HG03378 (cell line): ENCODE measurements around the gene DSG3.

Experiments
- ATAC-seq: cut with Tn5 transposase; IDR thresholded peaks from one replicate; pipeline ENCODE4 v1.9.1; 2021; ENCODE audit warnings: mild to moderate bottlenecking, moderate library complexity; ENCODE audit not compliant: unreplicated experiment

DSG3 gene, protein sequence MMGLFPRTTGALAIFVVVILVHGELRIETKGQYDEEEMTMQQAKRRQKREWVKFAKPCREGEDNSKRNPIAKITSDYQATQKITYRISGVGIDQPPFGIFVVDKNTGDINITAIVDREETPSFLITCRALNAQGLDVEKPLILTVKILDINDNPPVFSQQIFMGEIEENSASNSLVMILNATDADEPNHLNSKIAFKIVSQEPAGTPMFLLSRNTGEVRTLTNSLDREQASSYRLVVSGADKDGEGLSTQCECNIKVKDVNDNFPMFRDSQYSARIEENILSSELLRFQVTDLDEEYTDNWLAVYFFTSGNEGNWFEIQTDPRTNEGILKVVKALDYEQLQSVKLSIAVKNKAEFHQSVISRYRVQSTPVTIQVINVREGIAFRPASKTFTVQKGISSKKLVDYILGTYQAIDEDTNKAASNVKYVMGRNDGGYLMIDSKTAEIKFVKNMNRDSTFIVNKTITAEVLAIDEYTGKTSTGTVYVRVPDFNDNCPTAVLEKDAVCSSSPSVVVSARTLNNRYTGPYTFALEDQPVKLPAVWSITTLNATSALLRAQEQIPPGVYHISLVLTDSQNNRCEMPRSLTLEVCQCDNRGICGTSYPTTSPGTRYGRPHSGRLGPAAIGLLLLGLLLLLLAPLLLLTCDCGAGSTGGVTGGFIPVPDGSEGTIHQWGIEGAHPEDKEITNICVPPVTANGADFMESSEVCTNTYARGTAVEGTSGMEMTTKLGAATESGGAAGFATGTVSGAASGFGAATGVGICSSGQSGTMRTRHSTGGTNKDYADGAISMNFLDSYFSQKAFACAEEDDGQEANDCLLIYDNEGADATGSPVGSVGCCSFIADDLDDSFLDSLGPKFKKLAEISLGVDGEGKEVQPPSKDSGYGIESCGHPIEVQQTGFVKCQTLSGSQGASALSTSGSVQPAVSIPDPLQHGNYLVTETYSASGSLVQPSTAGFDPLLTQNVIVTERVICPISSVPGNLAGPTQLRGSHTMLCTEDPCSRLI

DNA sequence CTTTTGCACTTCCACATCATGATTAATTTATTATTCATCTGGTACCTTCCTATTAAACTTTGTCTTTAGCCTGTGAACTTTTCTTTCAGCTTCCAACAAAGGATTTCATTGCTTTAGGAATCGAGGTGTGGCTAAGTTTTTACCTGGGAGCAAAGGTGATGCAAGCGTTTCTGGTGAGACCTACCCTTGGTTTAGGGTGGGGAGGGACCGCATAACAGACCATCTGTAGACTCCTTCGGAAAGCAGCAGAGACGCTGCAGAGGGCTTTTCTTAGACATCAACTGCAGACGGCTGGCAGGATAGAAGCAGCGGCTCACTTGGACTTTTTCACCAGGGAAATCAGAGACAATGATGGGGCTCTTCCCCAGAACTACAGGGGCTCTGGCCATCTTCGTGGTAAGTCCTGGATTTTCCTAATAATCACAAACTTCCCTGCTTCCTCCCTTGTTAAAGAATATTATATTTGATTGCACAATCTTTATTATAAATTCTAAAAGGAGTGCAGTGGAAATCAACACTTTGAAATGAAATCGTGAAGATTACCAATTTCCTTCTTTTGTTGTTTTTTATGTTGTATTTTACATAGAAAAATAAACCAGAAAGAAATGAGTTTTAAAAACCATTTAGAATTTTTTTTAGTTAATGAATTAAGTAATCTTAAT is at the start of gene DSG3:
DSG3 (plus strand) TSS at position 212 of the 662 bp plus-strand sequence; CDS start at position 349, 137 bp downstream.
- ATAC-seq = no peak

DNA sequence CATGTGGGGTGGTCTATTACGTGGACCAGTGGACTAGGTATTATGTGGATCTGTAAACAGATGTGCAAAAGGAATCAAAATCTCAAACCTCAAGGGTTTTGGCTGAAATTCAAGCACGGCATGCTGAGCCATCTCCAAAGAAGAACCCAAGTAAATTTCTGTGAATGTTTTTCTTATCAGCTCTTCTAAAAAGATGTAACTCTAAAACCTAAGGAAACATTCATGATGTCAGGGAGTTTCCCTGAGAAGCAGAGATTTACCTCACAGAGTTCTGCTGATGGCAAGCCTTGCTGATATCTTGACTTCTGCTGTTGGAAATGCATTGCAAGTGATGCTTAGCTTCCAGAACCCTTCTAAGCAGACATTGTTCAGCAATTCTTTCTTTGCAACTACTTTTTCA is 49.4 kb upstream of the DSG3 start:
- no peak for ATAC-seq

DNA sequence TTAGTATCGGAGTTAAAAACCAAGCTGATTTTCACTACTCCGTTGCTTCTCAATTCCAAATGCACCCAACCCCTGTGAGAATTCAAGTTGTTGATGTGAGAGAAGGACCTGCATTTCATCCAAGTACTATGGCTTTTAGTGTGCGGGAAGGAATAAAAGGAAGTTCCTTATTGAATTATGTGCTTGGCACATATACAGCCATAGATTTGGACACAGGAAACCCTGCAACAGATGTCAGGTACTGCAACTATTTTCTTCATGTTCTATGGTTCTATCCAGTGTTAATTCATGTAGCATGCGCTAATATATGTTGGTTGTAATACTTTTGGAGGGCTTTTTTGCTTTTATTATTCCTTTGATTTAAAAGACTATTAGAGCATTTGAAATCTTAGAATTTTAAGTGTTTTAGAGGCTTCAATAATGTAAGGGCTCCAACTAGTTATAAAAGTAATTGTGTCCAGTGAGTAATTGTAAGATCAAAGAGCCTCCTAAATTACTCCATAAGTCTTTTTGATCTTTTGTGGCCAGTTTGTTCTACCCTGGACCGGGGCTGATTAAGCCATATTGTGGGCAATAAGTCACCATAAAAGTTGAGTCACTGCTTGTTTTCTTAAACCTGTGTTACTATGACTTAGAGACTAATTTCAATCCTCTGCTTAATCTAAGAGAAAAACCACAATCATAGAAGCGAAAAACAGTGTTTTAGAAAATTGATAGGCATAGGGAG is 48.1 kb upstream of the DSG3 start:
- ATAC-seq = no peak

DNA sequence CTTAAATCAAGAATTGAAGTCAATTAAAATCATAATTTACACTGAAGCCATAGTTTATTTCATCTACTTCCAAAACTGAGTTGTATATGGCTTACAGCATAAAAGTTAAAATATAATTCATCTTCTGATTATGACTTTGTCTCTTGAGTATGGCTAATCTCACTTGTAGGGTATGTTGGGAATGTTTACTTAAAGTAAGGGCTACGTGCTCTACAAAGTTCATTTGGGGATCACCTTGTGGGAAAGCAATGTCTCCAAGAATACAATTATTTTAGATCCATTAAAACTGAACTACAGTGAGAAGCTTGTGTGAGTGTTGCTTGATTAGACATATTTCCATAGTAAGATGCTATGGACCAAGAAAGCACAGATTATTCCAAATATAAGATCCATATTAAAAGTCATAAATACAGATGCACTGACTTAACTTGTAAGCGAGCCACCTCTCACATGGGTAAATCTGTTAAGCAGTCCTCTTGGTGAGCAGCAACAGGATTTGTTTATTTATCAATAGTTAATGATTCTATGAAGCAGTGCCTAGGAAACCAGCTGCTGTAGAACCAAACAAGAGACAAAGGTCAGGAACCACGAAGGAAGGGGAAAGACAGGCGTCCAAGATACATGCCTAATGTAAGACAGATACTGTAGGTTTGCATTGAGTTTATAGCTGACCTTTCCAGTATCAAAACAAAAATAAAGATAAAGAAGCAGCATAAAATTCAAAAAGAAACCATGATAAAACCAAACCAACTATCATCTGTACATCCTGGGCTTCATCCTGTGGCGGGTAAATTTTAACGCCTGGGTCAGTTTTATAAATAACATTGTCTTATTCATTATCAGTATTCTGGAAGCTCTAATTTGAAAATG is 46.1 kb upstream of the DSG3 start:
- ATAC-seq = no peak

DNA sequence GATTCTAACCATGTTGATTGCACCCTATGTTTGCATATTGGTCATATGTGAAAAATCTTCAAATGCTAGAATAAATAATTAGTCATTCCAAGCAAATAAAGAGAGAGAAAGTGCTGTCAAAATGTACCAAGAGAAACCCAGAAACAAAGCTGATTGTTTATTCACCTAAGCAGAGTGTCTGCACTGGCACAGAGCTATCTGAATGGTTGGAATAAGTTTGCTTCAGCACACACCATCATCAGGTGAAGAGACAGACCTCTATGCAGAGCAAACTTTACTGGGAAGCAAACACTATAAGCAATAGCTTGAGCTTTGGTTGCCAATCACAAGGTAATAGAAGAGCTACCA is 45.5 kb upstream of the DSG3 start:
- ATAC-seq = no peak

DNA sequence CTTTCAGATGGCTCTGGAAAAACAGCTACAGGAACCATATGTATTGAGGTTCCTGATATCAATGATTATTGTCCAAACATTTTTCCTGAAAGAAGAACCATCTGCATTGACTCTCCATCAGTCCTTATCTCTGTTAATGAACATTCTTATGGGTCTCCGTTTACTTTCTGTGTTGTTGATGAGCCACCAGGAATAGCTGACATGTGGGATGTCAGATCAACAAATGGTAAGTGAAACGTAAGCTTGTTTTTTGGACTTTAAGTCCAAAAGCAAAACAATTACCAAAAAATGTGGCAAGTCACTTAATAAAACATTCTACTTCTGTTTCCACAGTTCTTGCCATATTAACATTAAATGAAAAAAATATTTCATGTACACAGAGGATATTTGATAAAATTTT is 44.1 kb upstream of the DSG3 start:
- ATAC-seq = no peak

DNA sequence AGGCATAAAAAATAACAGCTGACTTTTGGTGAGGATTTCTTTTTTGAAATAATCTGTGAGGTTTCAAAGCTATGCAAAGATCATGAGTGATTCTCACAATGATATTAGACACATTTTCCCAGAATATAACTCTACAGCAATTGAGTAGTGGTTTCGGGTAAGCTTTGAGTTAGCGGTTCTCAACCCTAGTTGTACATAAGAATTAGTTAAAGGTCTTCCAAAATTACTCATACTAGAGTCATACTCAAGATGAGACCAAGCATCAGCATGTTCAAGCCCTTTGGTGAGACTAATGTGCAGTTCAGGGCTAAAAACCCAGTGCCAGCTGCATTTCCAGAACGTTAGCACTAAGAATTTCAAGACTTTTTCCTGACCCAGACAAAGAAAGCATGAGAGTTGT is 39.9 kb upstream of the DSG3 start:
- no peak for ATAC-seq

DNA sequence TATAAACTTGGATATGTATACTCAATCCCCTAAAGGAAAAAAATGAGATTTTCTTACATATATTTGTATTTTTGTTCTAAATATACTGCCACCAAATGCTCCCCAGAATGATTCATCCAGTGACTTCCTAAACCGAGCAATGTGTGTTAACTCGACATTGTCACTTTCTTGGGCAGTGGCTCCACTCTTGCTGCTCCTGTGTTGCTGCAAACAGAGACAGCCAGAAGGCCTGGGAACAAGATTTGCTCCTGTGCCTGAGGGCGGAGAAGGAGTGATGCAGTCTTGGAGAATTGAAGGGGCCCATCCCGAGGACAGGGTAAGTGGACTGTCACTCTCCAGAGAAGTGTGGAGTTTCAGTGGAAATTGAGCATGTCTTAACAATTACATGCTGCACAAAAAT is 38.3 kb upstream of the DSG3 start:
- no peak for ATAC-seq

DNA sequence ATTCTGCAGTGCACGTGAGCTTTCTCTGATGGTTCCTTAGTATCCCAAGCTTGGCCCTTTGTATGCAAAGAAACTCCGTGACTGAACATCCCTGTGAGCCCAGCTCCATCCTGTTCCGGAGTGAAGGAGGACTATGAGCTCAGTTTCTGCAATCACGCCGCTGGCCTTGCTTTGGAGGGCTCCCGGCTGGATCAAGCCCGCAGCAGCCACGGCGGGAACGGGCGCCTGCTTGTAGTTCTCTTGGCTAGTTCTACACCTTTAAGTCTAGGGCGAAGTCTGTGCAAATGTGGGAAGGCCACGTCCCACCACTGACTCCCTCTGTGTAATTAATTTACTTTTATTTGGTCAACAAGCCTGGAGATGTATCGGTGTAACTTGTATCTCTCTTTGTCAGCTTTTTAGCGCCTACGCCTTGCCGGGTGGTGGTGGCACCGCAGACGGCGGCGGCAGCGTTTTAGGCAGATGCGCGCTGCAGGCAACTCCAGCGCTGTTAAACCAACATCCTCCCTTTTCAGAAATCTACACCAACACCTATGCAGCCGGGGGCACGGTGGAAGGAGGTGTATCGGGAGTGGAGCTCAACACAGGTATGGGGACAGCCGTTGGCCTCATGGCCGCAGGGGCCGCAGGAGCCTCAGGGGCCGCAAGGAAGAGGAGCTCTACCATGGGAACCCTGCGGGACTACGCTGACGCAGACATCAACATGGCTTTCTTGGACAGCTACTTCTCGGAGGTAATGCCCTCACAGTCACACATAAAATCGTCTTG is 36.6 kb upstream of the DSG3 start:
- ATAC-seq = no peak

DNA sequence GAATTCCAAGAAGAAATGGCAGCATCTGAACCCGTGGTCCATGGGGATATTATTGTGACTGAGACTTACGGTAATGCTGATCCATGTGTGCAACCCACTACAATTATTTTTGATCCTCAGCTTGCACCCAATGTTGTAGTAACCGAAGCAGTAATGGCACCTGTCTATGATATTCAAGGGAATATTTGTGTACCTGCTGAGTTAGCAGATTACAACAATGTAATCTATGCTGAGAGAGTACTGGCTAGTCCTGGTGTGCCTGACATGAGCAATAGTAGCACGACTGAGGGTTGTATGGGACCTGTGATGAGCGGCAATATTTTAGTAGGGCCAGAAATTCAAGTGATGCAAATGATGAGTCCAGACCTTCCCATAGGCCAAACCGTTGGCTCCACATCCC is 34.4 kb upstream of the DSG3 start:
- ATAC-seq = no peak

DNA sequence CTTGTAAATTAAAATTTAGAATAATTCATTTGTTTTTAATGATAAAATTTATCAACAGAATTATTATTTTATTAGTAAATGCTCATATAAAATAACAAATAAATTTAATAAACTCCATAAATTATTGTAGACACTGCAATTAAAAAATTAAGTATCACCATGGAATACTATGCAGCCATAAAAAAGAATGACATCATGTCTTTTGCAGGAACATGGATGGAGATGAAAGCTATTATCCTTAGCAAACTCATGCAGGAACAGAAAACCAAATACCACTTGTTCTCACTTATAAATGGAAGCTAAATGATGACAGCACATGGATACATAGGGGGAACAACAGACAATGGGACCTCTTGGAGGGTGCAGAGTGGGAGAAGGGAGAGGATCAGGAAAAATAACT is 29.7 kb upstream of the DSG3 start:
- no peak for ATAC-seq

DNA sequence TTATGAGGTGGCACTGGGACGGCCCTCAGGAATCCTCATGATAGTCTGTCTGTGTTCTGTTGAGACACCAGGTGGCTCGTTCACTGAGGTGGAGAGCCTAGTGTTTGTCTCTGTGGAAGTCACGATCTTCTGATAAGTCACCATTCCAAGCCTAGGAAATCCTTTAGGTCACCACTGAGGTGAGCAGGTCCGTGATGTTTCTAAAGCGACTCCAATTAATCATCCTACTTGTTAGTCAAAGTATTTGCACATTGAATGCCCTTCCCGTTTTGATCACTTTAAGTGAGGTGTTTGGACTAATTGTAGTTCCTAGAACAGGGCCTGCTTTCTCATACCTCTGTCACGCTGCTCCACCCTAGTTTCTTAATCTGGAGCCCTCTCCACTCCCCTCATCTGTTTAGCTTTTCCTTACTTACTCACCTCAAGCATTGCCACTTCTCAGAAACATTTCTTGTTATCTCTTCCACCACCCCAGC is 28.0 kb upstream of the DSG3 start:
- no peak for ATAC-seq

DNA sequence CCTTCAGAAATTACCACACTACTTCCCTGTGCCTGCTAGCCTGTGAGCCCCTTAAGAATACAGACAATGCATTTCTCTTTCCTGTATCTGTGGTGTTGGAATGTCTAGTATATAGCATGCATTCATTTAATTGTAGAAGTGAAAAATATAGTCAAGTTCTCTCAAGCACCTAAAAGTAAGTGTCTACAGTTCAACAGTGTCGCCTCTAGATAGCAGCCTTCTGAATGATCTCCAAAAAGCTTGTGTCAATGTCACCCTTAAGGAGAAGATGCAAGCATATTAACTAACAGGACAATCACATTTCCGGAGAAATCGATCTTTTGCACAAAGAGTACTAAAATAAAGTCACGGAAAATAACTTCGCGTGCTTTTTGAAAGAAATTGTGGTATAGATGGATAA is 27.5 kb upstream of the DSG3 start:
- ATAC-seq = no peak

DNA sequence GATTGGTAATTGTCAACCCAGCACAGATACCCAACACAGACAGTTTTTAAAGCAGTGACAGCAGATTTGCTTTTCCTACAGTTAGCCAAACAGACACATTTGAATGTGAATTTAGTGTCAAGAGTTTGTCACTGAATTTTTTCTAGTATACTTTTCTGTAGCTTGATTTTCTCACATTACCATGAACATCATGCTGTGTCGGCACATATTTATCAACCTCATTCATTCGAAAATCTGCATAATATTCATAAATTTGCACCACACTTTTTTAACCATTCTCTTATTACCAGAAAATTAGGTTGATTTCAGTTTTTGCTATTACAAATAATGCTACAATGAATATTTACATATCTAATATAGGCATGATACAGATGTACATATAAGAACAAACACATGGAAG is 27.0 kb upstream of the DSG3 start:
- no peak for ATAC-seq

DNA sequence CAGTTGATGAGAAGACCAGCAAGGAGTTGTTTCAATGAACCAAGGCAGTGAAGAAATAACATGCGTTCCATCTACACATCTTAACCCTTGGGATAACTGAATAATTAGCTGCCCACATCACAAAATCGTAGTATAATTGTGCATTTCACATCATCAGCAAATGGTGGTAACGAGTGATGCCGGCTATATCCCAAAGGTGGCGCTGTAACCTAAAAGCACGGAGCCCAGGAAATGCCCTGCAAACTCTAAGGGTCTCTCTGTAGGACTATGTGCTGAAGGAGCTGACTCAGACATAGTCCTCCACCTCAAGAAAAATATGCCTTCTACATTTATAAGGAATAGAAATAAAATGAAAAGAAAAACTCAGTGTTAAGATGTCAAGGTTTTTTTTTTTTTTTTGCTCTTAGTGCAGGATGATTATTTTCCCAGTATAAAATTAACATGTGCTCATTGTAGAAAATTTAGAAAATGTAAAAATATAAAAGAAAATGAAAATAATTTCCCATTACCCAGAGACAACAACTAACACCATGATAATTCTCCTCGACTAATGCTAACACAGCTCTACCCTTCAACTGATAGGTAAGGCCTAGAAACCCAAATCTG is 23.1 kb upstream of the DSG3 start:
- ATAC-seq = peak; percentile 58

DNA sequence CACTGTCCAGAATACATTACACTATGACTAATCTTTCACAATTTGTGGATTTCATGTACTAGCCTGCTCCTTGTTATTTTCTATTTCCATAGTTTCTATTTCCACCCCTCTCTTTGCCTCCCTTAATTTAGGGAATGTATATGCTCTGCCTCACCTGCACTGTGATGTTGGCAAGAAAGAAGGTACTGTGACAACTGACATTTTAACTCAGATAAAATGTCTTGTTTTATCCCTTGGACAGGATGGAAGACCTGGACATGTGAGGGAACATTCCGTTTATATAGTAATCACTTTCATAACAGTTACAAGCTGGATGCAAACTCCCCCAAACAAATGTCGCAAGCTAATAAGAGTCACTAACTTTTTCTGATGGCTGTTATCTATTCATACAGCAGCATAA is 21.5 kb upstream of the DSG3 start:
- ATAC-seq = no peak

DNA sequence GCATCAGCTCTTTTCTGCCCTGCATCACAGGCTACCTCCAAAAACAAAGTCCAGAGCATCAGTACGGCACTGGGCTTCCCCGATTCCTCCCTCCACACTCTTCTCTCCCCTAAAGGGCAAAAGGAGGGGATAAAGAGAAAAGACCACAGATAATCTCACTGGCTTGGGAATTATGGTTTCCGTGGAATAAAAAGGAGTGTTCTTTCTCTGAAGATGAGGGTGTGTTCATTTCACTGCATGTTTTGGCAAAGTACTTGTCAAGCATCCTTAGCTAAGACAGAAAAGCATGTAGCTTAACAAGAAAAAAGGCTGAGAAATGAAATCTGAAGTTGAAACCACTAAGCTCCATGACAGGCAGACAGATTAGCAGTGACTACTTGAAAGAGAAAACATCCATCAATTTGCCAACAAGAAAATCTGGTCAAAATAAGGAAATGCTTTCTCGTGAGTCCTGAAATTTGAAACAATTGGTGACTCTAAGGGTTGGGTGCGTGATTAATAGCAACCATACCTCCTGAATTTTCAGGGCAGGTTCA is 20.6 kb upstream of the DSG3 start:
- ATAC-seq = no peak

DNA sequence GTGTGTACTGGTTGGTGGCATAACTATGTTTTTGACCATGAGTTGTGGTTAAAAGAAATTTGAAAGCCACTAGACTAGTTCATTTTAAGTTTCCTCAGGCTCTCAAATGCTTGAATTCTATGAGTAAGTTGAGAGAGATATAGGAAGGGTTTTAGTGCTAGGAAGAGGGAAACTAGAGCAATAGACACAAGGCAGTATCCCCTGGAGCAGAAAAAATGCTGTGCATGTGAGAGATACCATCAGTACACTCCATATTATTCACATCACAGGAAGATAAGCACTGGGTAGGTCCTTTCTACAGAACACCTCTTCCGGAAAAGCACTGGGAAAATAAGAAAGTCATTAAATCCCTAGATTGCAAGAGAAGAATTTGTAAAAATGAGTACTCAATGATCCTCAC is 19.3 kb upstream of the DSG3 start:
- no peak for ATAC-seq
